GM23338 (cell line): ENCODE measurements around the gene TENT4B.

Source experiments
- CREB1 ChIP-seq: fragments of 250-450 bp; sonication (Bioruptor Pico); IDR thresholded peaks from 2 replicates; pipeline ENCODE4 v1.5.0; 2020; ENCODE audit warnings: low read depth, mild to moderate bottlenecking, moderate library complexity
- CTCF ChIP-seq, 2 experiments: fragments of 200-600 bp in 1 of 2; sonication (generic) in 1 of 2; conservative IDR thresholded peaks; 2 replicates each; pipeline versions ENCODE4 v1.5.1 to v1.6.1; 2016 to 2017; ENCODE audit warnings: antibody characterized with exemption in 2 of 2, low read depth in 2 of 2, mild to moderate bottlenecking in 2 of 2, moderate library complexity in 1 of 2
- EZH2 ChIP-seq: fragments of 200-600 bp; sonication (generic); IDR thresholded peaks from one replicate; pipeline ENCODE4 v1.8.0; 2017; ENCODE audit warnings: antibody characterized with exemption, mild to moderate bottlenecking, low read depth; ENCODE audit not compliant: unreplicated experiment
- JUNB ChIP-seq: IDR thresholded peaks from one replicate; pipeline ENCODE4 v1.6.1; 2016; ENCODE audit warnings: antibody characterized with exemption; ENCODE audit not compliant: unreplicated experiment
- POLR2AphosphoS5 ChIP-seq: IDR thresholded peaks from 2 replicates; pipeline ENCODE4 v1.6.1; 2016; ENCODE audit warnings: antibody characterized with exemption, low read depth
- REST ChIP-seq: IDR thresholded peaks from one replicate; pipeline ENCODE4 v1.6.1; 2018; ENCODE audit warnings: antibody characterized with exemption; ENCODE audit not compliant: unreplicated experiment
- ZNF114 ChIP-seq: fragments of 250-450 bp; sonication (Bioruptor Pico); IDR thresholded peaks from 2 replicates; pipeline ENCODE4 v1.5.0; 2020; ENCODE audit warnings: mild to moderate bottlenecking, moderate library complexity

DNA sequence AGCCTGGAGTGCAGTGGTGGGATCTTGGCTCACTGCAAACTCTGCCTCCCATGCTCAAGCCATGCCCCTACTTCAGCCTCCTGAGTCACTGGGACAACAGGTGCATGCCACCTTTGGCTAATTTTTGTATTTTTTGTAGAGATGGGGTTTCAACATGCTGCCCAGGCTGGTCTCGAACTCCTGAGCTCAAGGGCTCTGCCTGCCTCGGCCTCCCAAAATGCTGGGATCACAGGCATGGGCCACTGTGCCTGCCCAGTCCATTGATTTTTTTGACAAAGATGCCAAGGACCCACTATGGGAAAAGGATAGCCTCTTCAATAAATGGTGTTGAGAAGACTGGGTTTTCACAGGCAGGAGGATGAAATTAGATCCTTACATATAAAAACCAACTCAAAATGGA lies 102.4 kb downstream of the TENT4B start:
- TF ChIP-seq POLR2AphosphoS5 (no peak), CTCF (conservative IDR thresholded peaks at IDR 0.05; ENCODE audit: low read depth in 2 of 2) (no peak), EZH2 (no peak), CREB1 (CRISPR knock-in tag) (no peak), ZNF114 (CRISPR knock-in tag) (no peak), REST (no peak), JUNB (no peak)
